Endothelial cell of coronary artery (primary cell): ENCODE data around the gene OR2T3. TPM values are rescaled to one million over a fixed set of nuclear protein-coding genes. Genes with fewer than 3 reads are reported as not detected.

ENCODE experiments used
- total RNA-seq: library from RNA; depleted of rRNA; stranded (reverse); fragments of >200 nt; gene quantifications from 2 replicates; pipeline ENCODE4 v1.2.3, GENCODE V29; 2014

The OR2T3 gene, protein sequence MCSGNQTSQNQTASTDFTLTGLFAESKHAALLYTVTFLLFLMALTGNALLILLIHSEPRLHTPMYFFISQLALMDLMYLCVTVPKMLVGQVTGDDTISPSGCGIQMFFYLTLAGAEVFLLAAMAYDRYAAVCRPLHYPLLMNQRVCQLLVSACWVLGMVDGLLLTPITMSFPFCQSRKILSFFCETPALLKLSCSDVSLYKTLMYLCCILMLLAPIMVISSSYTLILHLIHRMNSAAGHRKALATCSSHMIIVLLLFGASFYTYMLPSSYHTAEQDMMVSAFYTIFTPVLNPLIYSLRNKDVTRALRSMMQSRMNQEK
- total RNA-seq: not detected in 2 replicates

DNA sequence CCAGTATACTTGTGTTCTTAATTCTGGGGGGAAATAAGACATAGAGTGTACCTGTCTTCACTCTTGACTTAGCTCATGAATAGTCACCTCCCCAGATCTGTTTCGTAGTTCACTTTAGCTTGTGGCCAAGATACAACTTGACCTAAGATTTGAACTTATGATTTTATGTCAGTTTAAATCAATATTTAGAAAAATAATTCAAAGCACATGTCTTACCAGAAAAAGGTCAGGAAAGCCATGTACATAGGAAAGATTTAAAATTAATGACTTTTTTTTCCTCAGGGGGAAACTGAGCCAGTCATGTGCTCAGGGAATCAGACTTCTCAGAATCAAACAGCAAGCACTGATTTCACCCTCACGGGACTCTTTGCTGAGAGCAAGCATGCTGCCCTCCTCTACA, at the start of gene OR2T3:
Gene OR2T3, plus strand, starts transcription at position 301 of the 400 bp plus-strand sequence. Its CDS starts 0 bp downstream, at position 301.

DNA sequence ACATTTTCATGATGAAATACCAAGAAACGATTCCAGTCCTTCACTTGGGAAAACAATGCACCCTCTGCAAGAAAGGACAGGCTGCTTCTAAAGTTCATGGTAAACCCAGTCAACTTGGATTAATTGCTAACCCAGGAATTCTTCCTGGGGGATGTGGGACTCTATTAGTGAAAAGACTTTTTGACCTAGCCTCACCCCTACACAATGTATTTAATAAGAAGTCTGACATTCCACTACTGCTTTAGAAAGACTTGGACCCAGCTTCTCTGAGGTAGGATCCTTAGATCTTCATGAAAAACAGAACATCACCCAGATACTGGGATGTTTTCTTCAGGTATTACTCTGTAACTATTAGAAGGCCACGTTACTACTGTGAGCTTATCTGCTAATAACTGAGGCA, 27.8 kb upstream of the OR2T3 start, which contains the start of gene OR2T2:
Gene OR2T2, plus strand, starts transcription at position 239 of the 400 bp plus-strand sequence. CDS start 7,161 bp downstream, outside the sequence.

DNA sequence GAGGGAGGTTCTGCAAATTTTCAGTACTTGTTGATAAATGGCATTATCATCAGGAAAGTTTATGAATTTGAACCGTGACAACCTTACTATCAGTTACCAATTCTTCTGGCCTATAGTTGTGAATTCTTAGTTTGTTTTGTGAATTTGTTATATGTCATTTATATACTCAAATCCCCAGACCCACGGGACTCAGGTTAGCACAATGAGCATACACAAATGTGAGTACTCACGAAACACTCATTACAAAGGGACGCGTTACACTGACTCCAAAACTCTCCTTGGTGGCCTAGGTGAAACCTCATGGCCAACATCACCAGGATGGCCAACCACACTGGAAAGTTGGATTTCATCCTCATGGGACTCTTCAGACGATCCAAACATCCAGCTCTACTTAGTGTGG, 15.1 kb downstream of the OR2T3 start, which contains the start of gene OR2T5:
Gene OR2T5, plus strand, starts transcription at position 301 of the 400 bp plus-strand sequence. Its CDS starts 0 bp downstream, at position 301.

DNA sequence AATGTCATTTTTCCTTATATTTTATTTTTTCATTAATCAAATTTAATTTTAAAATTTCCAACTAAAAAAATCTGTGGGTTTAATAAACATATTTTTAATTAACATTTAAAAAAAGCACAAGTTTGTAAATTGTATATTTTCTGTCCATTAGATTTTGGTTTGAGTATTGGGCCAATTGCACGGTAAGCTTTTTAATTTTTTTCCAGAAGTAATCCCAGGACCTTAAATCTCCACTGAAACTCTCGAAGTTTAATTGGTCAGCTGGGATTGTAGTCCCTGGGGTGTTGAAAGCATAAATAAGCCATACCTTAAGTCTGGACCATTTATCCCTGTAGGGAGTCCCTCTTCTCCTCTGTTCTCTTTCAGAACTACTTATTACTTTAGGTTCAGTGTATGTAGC, 34.6 kb downstream of the OR2T3 start, which contains the start of gene OR2G6:
Gene OR2G6, plus strand, starts transcription at position 301 of the 400 bp plus-strand sequence. CDS start 13,574 bp downstream, outside the sequence.

Other genes starting within 250 kb of the OR2T3 start
- gene OR2M4, start 241.9 kb upstream of the OR2T3 start, total RNA-seq: not detected in 2 replicates
- not detected in 2 replicates for gene OR2T33, start 195.4 kb upstream of the OR2T3 start, total RNA-seq
- not detected in 2 replicates for gene OR2T12, start 169.9 kb upstream of the OR2T3 start, total RNA-seq
- gene OR2M7, start 148.8 kb upstream of the OR2T3 start, total RNA-seq: not detected in 2 replicates
- gene OR14C36, start 124.6 kb upstream of the OR2T3 start, total RNA-seq: not detected in 2 replicates
- not detected in 2 replicates for gene OR2T4, start 111.7 kb upstream of the OR2T3 start, total RNA-seq
- not detected in 2 replicates for gene OR2T6, start 97.6 kb upstream of the OR2T3 start, total RNA-seq
- gene OR2T1, start 70.3 kb upstream of the OR2T3 start, total RNA-seq: not detected in 2 replicates
- not detected in 2 replicates for gene OR2T2, start 27.7 kb upstream of the OR2T3 start, total RNA-seq
- not detected in 2 replicates for gene OR2T5, start 15.2 kb downstream of the OR2T3 start, total RNA-seq
- not detected in 2 replicates for gene OR2G6, start 34.7 kb downstream of the OR2T3 start, total RNA-seq
- gene OR2T29, start 89.4 kb downstream of the OR2T3 start, total RNA-seq: not detected in 2 replicates
- gene OR2T34, start 101.4 kb downstream of the OR2T3 start, total RNA-seq: not detected in 2 replicates
- not detected in 2 replicates for gene OR2T10, start 124.3 kb downstream of the OR2T3 start, total RNA-seq
- gene OR2T11, start 161.7 kb downstream of the OR2T3 start, total RNA-seq: not detected in 2 replicates
- gene OR2T35, start 171.9 kb downstream of the OR2T3 start, total RNA-seq: not detected in 2 replicates
- gene OR2T27, start 182.2 kb downstream of the OR2T3 start, total RNA-seq: not detected in 2 replicates
- not detected in 2 replicates for gene OR14I1, start 229.4 kb downstream of the OR2T3 start, total RNA-seq